H1 (cell line): ENCODE measurements around the gene RAD51B.

Experiments
- KDM4A ChIP-seq: IDR thresholded peaks from one replicate; pipeline ENCODE4 v1.7.1; 2012; ENCODE audit warnings: low read depth, mild to moderate bottlenecking, moderate library complexity, low read length, inconsistent platforms; ENCODE audit not compliant: severe bottlenecking
- TF ChIP-seq, protein P1 (sequence below), 3 experiments: IDR thresholded peaks; 1 replicate in 2 of 3; 2 replicates in 1 of 3; pipeline versions ENCODE4 v1.5.1 to v1.6.1; 2011; ENCODE audit warnings: low read length in 3 of 3, mild to moderate bottlenecking in 3 of 3, inconsistent platforms in 2 of 3, low read depth in 1 of 3, moderate library complexity in 1 of 3; ENCODE audit not compliant: insufficient read depth in 1 of 3; ENCODE audit errors: control extremely low read depth in 1 of 3

GRCh38 chr14:68632054-68632895 is 812.7 kb downstream of the RAD51B start:
- TF ChIP-seq, protein P1, sequence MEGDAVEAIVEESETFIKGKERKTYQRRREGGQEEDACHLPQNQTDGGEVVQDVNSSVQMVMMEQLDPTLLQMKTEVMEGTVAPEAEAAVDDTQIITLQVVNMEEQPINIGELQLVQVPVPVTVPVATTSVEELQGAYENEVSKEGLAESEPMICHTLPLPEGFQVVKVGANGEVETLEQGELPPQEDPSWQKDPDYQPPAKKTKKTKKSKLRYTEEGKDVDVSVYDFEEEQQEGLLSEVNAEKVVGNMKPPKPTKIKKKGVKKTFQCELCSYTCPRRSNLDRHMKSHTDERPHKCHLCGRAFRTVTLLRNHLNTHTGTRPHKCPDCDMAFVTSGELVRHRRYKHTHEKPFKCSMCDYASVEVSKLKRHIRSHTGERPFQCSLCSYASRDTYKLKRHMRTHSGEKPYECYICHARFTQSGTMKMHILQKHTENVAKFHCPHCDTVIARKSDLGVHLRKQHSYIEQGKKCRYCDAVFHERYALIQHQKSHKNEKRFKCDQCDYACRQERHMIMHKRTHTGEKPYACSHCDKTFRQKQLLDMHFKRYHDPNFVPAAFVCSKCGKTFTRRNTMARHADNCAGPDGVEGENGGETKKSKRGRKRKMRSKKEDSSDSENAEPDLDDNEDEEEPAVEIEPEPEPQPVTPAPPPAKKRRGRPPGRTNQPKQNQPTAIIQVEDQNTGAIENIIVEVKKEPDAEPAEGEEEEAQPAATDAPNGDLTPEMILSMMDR (IDR thresholded peaks at IDR 0.05; ENCODE audit: control extremely low read depth in 1 of 3, insufficient read depth in 1 of 3, low read depth in 1 of 3, low read length in 3 of 3): no peak
- no peak for TF ChIP-seq KDM4A
